ENCODE results near the gene EXOC5.

- TF ChIP-seq CTCF (IDR thresholded peaks at IDR 0.05; ENCODE audit: low read depth, low read length) = no peak
- TF ChIP-seq EZH2phosphoT487 (IDR thresholded peaks at IDR 0.05; ENCODE audit: low read depth) = no peak
These were observed 62.8 kb downstream of the EXOC5 start for GRCh38 chr14:57205938-57206337.

All from OCI-LY3 (cell line).